ENCODE data around the gene SRC.

The SRC gene

GRCh38 chr20:37397954-37398749, 52.2 kb downstream of the SRC start:
- no peaks in the 10 kb centered on the region for H3K27me3 ChIP-seq (ENCODE audit: insufficient read depth, poor library complexity, severe bottlenecking)
- TF ChIP-seq POLR2AphosphoS5 (IDR thresholded peaks at IDR 0.05; ENCODE audit: low read depth) (no peak), GABPA (IDR thresholded peaks at IDR 0.05; ENCODE audit: low read depth) (no peak), CTCF (IDR thresholded peaks at IDR 0.05; ENCODE audit: insufficient read depth, low read length) (no peak), REST (IDR thresholded peaks at IDR 0.05; ENCODE audit: insufficient replicate concordance, low read depth) (no peak), SPI1 (IDR thresholded peaks at IDR 0.05; ENCODE audit: borderline replicate concordance, low read depth) (no peak)
- no peak for DNase-seq (ENCODE audit: low read depth in 1 of 2, low spot score in 1 of 2)
- H3K27ac ChIP-seq (replicated peaks) = no peak overlapping the region
- no peak overlapping the region for H3K4me3 ChIP-seq (replicated peaks; ENCODE audit: insufficient read depth, low read length)

- no peak for DNase-seq (ENCODE audit: low read depth in 1 of 2, low spot score in 1 of 2)
- no peak overlapping the region for H3K27ac ChIP-seq (replicated peaks)
- TF ChIP-seq GABPA (IDR thresholded peaks at IDR 0.05; ENCODE audit: low read depth) (no peak), CTCF (IDR thresholded peaks at IDR 0.05; ENCODE audit: insufficient read depth, low read length) (no peak), POLR2AphosphoS5 (IDR thresholded peaks at IDR 0.05; ENCODE audit: low read depth) (no peak), SPI1 (IDR thresholded peaks at IDR 0.05; ENCODE audit: borderline replicate concordance, low read depth) (0 out of 2 replicates have a peak, but pooled peaks have one; percentile 7), REST (IDR thresholded peaks at IDR 0.05; ENCODE audit: insufficient replicate concordance, low read depth) (no peak)
- H3K27me3 ChIP-seq (ENCODE audit: insufficient read depth, poor library complexity, severe bottlenecking) = no peaks in the 10 kb centered on the region
- no peak overlapping the region for H3K4me3 ChIP-seq (replicated peaks; ENCODE audit: insufficient read depth, low read length)
Observed at GRCh38 chr20:37398750-37399621, 53.0 kb downstream of the SRC start.

GRCh38 chr20:37401282-37401929, 55.5 kb downstream of the SRC start:
- TF ChIP-seq POLR2AphosphoS5 (IDR thresholded peaks at IDR 0.05; ENCODE audit: low read depth) = no peak

More at GRCh38 chr20:37401282-37401929, 55.5 kb downstream of the SRC start:
- DNase-seq (ENCODE audit: low read depth in 1 of 2, low spot score in 1 of 2) = no peak
- H3K27ac ChIP-seq (replicated peaks) = no peak overlapping the region
- no peaks in the 10 kb centered on the region for H3K27me3 ChIP-seq (ENCODE audit: insufficient read depth, poor library complexity, severe bottlenecking)
- H3K4me3 ChIP-seq (replicated peaks; ENCODE audit: insufficient read depth, low read length) = no peak overlapping the region

Measured in HL-60 (cell line).